ENCODE measurements around the gene SLCO2A1.

DNA sequence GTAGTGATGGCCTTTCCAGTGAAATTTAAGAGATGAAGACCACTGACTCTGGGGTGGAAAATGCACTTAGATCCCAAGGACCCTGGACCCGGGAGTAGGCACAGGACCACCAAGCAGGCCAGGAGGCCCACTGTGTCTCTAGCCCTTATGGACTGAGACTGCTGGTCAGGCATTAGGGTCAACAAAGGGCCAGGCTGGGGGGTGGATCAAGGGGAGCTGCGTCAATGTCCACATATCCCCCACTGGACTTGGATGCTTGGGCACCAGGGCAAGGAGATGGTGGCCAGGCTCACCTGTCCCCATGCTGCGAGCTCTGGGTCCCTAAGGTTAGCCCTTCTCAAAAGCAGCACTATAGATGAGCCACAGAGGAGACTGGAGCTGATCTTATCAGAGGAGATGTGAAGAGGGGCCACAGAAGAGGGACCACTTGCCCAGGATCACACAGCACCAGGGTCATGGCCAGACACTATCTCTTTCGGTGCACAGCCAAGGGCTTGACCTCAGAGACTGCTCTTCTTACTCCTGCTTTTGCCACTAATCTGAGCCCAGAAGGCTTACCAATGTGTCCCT lies 148.8 kb downstream of the SLCO2A1 start:
- TF ChIP-seq, protein P1, sequence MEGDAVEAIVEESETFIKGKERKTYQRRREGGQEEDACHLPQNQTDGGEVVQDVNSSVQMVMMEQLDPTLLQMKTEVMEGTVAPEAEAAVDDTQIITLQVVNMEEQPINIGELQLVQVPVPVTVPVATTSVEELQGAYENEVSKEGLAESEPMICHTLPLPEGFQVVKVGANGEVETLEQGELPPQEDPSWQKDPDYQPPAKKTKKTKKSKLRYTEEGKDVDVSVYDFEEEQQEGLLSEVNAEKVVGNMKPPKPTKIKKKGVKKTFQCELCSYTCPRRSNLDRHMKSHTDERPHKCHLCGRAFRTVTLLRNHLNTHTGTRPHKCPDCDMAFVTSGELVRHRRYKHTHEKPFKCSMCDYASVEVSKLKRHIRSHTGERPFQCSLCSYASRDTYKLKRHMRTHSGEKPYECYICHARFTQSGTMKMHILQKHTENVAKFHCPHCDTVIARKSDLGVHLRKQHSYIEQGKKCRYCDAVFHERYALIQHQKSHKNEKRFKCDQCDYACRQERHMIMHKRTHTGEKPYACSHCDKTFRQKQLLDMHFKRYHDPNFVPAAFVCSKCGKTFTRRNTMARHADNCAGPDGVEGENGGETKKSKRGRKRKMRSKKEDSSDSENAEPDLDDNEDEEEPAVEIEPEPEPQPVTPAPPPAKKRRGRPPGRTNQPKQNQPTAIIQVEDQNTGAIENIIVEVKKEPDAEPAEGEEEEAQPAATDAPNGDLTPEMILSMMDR (IDR thresholded peaks at IDR 0.05) = no peak
- TF ChIP-seq EZH2 (IDR thresholded peaks at IDR 0.05; ENCODE audit: borderline replicate concordance, insufficient read depth, low read depth, low read length, poor library complexity, severe bottlenecking) = no peak
